Progenitor cell of endocrine pancreas (in vitro differentiated cells): ENCODE measurements around the gene RAPGEF1. TPM values are rescaled to one million over a fixed set of nuclear protein-coding genes. Genes with fewer than 3 reads are reported as not detected.

Experiments used
- DNase-seq: peaks from one replicate; pipeline ENCODE4 v3.0.0; 2021; ENCODE audit warnings: low spot score; ENCODE audit not compliant: unreplicated experiment
- H3K27ac Mint-ChIP-seq: 2 replicates; pipeline ENCODE4 v1.8.0; 2021; ENCODE audit warnings: mild to moderate bottlenecking, moderate library complexity, mixed read lengths
- H3K27me3 Mint-ChIP-seq: 2 replicates; pipeline ENCODE4 v1.8.0; 2021; ENCODE audit warnings: mixed read lengths
- H3K36me3 Mint-ChIP-seq: 2 replicates; pipeline ENCODE4 v1.8.0; 2022; ENCODE audit warnings: mixed read lengths; ENCODE audit not compliant: insufficient read depth
- H3K4me1 Mint-ChIP-seq: 2 replicates; pipeline ENCODE4 v1.8.0; 2021; ENCODE audit warnings: low read depth, mixed read lengths
- H3K4me3 Mint-ChIP-seq: 2 replicates; pipeline ENCODE4 v1.8.0; 2021; ENCODE audit warnings: low read depth, mild to moderate bottlenecking, moderate library complexity, mixed read lengths
- H3K9me3 Mint-ChIP-seq: 2 replicates; pipeline ENCODE4 v1.8.0; 2021; ENCODE audit warnings: low read depth, mixed read lengths
- total RNA-seq: library from RNA; stranded (reverse); gene quantifications from 2 replicates; pipeline ENCODE4 v1.2.1, GENCODE V29; 2021
- TF ChIP-seq, protein P1 (sequence below): fragments of 200-600 bp; sonication (generic); IDR thresholded peaks from one replicate; pipeline ENCODE4 v1.5.0; 2021; ENCODE audit warnings: antibody characterized with exemption, mild to moderate bottlenecking; ENCODE audit not compliant: unreplicated experiment

RAPGEF1 gene
- total RNA-seq, 1 donor from 2014 or later: 57.3 TPM

DNA sequence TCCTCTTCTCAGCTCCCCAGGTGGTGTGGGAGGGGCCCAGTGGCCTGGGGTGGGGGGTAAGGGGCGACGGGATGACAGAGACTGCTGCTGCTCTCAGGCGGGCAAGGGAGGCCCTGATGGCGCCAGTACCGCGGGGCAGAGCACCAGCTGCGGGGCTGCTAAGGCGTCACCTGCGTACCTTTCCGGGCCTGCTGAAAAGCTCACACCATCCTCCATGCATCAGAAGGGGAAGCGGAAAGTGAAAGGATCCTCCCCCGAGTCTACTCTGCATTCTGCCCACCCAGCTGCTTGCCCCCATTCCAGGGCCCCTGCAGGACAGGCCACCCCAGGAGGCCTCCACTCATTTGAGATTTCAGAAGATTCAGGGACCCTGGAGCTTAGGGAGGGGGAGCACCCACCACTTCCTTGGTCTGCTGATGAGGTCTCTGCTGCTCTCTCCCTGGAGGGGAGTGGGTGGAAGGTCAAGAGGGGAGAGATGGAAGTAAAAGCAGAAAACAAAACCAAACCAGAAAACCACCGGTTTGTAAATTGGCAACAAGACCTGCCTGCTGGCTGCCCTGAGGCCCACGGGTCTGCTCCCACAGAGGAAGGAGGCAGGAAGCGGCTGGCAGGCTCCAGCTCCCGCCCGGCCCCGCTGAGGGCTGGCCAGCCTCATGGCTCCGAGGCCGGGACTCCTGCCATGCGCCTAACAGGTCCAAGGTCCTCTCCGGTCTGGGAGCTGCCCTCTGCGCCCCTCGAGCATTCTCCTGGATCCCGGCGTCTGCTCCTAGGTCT, 161.0 kb downstream of the RAPGEF1 start:
- H3K27me3 Mint-ChIP-seq: no peaks in the 10 kb centered on the region
- peaks cover 6% of the 10 kb centered on the region for H3K36me3 Mint-ChIP-seq
- DNase-seq: no peak
- no peak overlapping the region for H3K4me3 Mint-ChIP-seq
- H3K27ac Mint-ChIP-seq: no peak overlapping the region
- no peaks in the 10 kb centered on the region for H3K4me1 Mint-ChIP-seq
- no peaks in the 10 kb centered on the region for H3K9me3 Mint-ChIP-seq
- TF ChIP-seq, protein P1, sequence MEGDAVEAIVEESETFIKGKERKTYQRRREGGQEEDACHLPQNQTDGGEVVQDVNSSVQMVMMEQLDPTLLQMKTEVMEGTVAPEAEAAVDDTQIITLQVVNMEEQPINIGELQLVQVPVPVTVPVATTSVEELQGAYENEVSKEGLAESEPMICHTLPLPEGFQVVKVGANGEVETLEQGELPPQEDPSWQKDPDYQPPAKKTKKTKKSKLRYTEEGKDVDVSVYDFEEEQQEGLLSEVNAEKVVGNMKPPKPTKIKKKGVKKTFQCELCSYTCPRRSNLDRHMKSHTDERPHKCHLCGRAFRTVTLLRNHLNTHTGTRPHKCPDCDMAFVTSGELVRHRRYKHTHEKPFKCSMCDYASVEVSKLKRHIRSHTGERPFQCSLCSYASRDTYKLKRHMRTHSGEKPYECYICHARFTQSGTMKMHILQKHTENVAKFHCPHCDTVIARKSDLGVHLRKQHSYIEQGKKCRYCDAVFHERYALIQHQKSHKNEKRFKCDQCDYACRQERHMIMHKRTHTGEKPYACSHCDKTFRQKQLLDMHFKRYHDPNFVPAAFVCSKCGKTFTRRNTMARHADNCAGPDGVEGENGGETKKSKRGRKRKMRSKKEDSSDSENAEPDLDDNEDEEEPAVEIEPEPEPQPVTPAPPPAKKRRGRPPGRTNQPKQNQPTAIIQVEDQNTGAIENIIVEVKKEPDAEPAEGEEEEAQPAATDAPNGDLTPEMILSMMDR: no peak

DNA sequence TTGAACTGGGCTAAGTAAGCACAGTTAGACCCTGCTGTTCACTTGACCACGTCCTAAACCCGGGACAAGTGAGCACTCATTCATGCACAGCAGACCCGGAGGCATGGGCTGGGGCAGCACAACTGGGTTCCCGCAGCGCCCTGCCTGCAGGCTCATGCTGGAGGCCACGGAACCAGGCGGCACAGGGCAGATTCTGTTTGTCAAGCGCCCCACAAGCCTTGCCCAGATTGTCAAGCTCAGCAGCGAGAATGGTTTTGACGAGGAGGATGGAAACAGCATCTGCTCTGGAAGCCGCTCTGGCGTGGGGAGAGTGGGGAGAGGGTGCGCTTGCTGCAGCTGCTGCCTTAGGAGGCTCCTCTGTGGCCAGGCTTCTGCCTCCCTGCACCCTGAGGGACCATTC, 161.9 kb downstream of the RAPGEF1 start:
- no peaks in the 10 kb centered on the region for H3K27me3 Mint-ChIP-seq
- no peak for DNase-seq
- TF ChIP-seq, protein P1: no peak
- H3K36me3 Mint-ChIP-seq: peaks cover 6% of the 10 kb centered on the region
- no peaks in the 10 kb centered on the region for H3K9me3 Mint-ChIP-seq
- no peak overlapping the region for H3K4me3 Mint-ChIP-seq
- no peaks in the 10 kb centered on the region for H3K4me1 Mint-ChIP-seq
- H3K27ac Mint-ChIP-seq: no peak overlapping the region

DNA sequence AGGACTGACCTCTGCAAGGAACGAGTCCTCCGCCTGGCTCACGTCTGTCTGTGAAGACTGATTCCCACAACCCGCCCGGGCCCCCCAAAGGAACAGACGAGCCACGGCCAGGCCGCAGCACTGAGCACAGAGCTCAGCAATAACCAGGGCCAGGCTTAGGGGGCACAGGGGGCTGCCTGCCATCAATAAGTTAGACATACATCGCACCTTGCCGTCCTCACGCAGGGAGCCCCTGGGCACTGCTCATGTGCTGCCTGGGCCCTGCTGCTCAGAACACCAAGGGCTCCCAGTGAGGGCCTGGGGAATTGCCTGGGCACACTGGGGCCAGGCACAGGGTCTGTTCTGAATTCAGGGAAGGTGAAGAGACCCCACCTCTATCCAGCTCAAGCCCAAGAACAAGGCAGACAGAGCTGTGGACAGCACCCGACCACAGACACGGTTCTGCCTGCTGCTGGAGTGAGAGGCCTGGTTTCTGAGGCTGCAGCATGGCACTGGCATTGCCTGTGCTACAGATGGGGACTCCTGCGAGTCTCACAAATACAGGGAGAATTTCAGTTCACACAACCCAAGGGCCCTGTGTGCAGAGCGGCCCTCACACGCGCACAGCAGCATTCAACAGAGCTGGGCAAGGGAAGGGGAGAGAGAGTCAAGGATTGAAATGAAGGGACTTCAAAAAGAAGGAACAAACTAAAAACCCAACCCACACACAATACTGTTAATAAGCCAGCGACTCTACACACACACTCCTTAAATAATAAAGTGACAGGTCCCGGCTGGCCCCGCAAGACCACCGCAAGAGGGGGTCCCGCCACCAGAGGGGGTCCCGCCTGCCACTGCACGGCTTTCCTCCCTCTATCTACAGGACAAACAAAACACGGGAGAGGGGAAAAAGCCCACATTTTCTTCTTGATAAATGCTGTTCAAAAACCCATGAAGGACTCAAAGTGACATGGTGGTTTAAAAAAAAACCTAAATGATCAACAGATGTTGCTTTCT, 162.6 kb downstream of the RAPGEF1 start:
- Mint-ChIP-seq H3K4me3 (no peak overlapping the region), H3K36me3 (peaks cover 7% of the 10 kb centered on the region), H3K27ac (no peak overlapping the region), H3K27me3 (no peaks in the 10 kb centered on the region), H3K4me1 (no peaks in the 10 kb centered on the region), H3K9me3 (no peaks in the 10 kb centered on the region)
- no peak for DNase-seq
- TF ChIP-seq, protein P1: peak; percentile 17

DNA sequence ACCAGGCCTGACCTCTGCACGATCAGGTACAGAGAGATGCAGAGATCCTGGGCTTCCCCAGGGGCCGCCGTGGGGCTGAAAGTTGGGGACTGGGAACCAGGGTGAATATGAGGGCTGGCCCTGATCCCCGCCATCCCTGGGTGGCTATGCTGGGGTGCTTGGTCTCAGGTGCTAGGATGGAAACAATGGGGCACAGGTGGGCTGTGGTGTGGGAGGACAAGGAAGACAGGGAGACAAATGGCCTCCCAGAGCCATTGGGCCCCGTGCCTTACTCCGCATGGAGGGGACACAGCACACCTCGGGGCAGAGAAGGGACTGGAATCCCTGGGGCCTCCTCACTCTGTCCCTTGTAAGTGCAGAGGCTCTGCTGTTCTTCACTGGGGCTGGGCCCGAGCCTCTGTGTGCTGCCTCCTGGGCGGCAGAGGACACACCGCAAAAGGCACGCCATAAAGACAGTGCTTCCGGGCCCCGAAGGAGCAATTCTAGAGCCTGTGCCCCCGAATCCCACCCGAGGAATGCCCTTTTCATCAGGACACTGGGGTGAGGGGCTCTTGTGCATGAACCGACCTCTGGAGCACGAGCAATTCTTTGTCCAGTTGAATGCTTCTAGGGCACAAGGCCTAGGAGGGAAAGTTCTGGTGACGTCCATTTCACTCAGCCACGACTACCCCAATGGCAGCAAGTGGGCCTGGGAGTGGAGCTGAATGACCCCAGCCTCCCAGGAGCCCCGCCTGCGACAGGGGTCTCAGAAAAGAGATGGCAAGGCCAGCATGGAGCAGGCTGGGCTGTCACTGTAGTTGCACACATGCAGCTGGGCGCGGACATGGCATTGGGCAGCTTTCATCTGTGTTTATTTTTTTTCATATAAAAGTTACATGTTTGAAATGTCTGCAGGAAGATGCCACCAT, 163.7 kb downstream of the RAPGEF1 start:
- H3K36me3 Mint-ChIP-seq: peaks cover 8% of the 10 kb centered on the region
- H3K27ac Mint-ChIP-seq: no peak overlapping the region
- no peak for DNase-seq
- no peaks in the 10 kb centered on the region for H3K4me1 Mint-ChIP-seq
- TF ChIP-seq, protein P1: no peak
- no peaks in the 10 kb centered on the region for H3K27me3 Mint-ChIP-seq
- no peak overlapping the region for H3K4me3 Mint-ChIP-seq
- H3K9me3 Mint-ChIP-seq: no peaks in the 10 kb centered on the region
